Panc1 (cell line): ENCODE measurements around the gene ST7L. TPM values are rescaled to one million over a fixed set of nuclear protein-coding genes. Genes with fewer than 3 reads are reported as not detected.

Source experiments
- ATAC-seq: fragments of 200-7000 bp; cut with Tn5 transposase; 2 replicates; pipeline ENCODE4 v1.9.1; 2020; ENCODE audit warnings: mild to moderate bottlenecking, moderate library complexity
- BruUV-seq: library from RNA; stranded (reverse); fragments of 400-500 nt; replicated peaks from 2 replicates; lab custom pipeline; 2021; lab: Mats Ljungman, UMichigan
- CTCF ChIA-PET: fragments of 300-600 bp; sonication (Branson Sonifier 250); formaldehyde crosslinking; loops from one replicate; lab custom pipeline; 2022; ENCODE audit warnings: antibody characterized with exemption; lab: Charles Lee
- POLR2A ChIA-PET: fragments of 300-600 bp; sonication (Branson Sonifier 250); formaldehyde crosslinking; loops from one replicate; lab custom pipeline; 2022; ENCODE audit warnings: antibody characterized with exemption; lab: Charles Lee
- DNase-seq: peaks from one replicate; pipeline ENCODE4 v3.0.0-alpha.2; 2010; ENCODE audit warnings: low read depth, low spot score
- H3K27ac ChIP-seq: 2 replicates; pipeline ENCODE4 v1.5.1; 2011; ENCODE audit warnings: mild to moderate bottlenecking, low read length, inconsistent platforms
- H3K27me3 ChIP-seq: fragments of 200-500 bp; sonication (Bioruptor generic); 2 replicates; pipeline ENCODE4 v1.6.0; 2014; ENCODE audit warnings: low read length, inconsistent platforms; ENCODE audit not compliant: control insufficient read depth, insufficient read depth
- H3K36me3 ChIP-seq: fragments of 200-500 bp; sonication (Bioruptor generic); 2 replicates; pipeline ENCODE4 v1.5.1; 2014; ENCODE audit warnings: inconsistent platforms, mild to moderate bottlenecking, low read length, moderate library complexity; ENCODE audit not compliant: control insufficient read depth, insufficient read depth
- H3K4me1 ChIP-seq: 2 replicates; pipeline ENCODE4 v1.5.1; 2011; ENCODE audit warnings: inconsistent platforms, mild to moderate bottlenecking, low read length, moderate library complexity; ENCODE audit not compliant: control insufficient read depth, insufficient read depth
- H3K4me3 ChIP-seq, 2 experiments: 2 replicates each; pipeline ENCODE4 v1.5.1; 2011 to 2012; ENCODE audit warnings: low read depth in 2 of 2, low read length in 2 of 2, mild to moderate bottlenecking in 2 of 2, inconsistent platforms in 1 of 2, moderate library complexity in 1 of 2
- H3K9me3 ChIP-seq: fragments of 200-500 bp; sonication (Bioruptor generic); 2 replicates; pipeline ENCODE4 v1.5.1; 2014; ENCODE audit warnings: low read depth, mild to moderate bottlenecking, inconsistent platforms, low read length, moderate library complexity; ENCODE audit not compliant: control insufficient read depth, insufficient read depth
- CTCF ChIP-seq: fragments of 450-650 bp; IDR thresholded peaks from 2 replicates; pipeline ENCODE4 v1.5.1; 2017; ENCODE audit warnings: mild to moderate bottlenecking
- POLR2AphosphoS5 ChIP-seq: IDR thresholded peaks from 2 replicates; pipeline ENCODE4 v1.6.1; 2012; ENCODE audit warnings: mild to moderate bottlenecking, low read depth, low read length, moderate library complexity
- REST ChIP-seq, 2 experiments: IDR thresholded peaks; 2 replicates each; pipeline ENCODE4 v1.6.1; 2011 to 2012; ENCODE audit warnings: low read depth in 2 of 2, control low read depth in 1 of 2, low read length in 1 of 2, mild to moderate bottlenecking in 1 of 2, moderate library complexity in 1 of 2; ENCODE audit not compliant: insufficient read depth in 1 of 2
- SIN3A ChIP-seq: IDR thresholded peaks from 2 replicates; pipeline ENCODE4 v1.6.1; 2012; ENCODE audit warnings: low read depth, mild to moderate bottlenecking, low read length, moderate library complexity, borderline replicate concordance; ENCODE audit not compliant: insufficient read depth
- TCF7L2 ChIP-seq: IDR thresholded peaks from 2 replicates; pipeline ENCODE4 v1.6.1; 2011; ENCODE audit warnings: mild to moderate bottlenecking, low read depth, low read length, inconsistent platforms
- in situ Hi-C: cut with HindIII; loops from 2 replicates; pipeline ENCODE4 v1.10.0; 2016; ENCODE audit warnings: low sequenced_read_pairs, low pct_unique_long_range_greater_than_20kb
- intact Hi-C: fragments of 100-400 bp; cut with micrococcal nuclease; formaldehyde crosslinking; loops from one replicate; pipeline ENCODE4 v1.10.0; 2022; ENCODE audit not compliant: unreplicated experiment
- total RNA-seq: library from RNA; stranded (reverse); gene quantifications from one replicate; pipeline ENCODE4 v1.2.1, GENCODE V29; 2021; ENCODE audit not compliant: unreplicated experiment

ST7L gene
- total RNA-seq, 1 experiment from 2014 or later = 13.4 TPM

- TF ChIP-seq POLR2AphosphoS5 (no peak), CTCF (no peak), REST (IDR thresholded peaks at IDR 0.05; ENCODE audit: insufficient read depth in 1 of 2, low read depth in 2 of 2, low read length in 1 of 2) (no peak), SIN3A (no peak), TCF7L2 (no peak)
- DNase-seq = no peak
- H3K4me3 ChIP-seq = no peak overlapping the region
- no peak for ATAC-seq
- no peaks in the 10 kb centered on the region for H3K9me3 ChIP-seq
- H3K4me1 ChIP-seq = no peaks in the 10 kb centered on the region
- no TSS peak for BruUV-seq
- in situ Hi-C loops = no loop called here
- ChIA-PET POLR2A (no interaction called here), CTCF (no interaction called here)
- H3K27me3 ChIP-seq = no peaks in the 10 kb centered on the region
- intact Hi-C loops = no loop called here
- no peak overlapping the region for H3K27ac ChIP-seq
- no peaks in the 10 kb centered on the region for H3K36me3 ChIP-seq
Measured at GRCh38 chr1:112529301-112529700, 89.6 kb downstream of the ST7L start.

GRCh38 chr1:112528076-112528475, 90.9 kb downstream of the ST7L start:
- Histone ChIP-seq H3K27me3 (no peaks in the 10 kb centered on the region), H3K4me3 (no peak overlapping the region), H3K27ac (no peak overlapping the region), H3K4me1 (no peaks in the 10 kb centered on the region), H3K36me3 (no peaks in the 10 kb centered on the region), H3K9me3 (no peaks in the 10 kb centered on the region)
- ATAC-seq = no peak
- DNase-seq = no peak
- in situ Hi-C loops (no loop called here), intact Hi-C loops (no loop called here)
- TF ChIP-seq SIN3A (no peak), TCF7L2 (no peak), POLR2AphosphoS5 (no peak), REST (IDR thresholded peaks at IDR 0.05; ENCODE audit: insufficient read depth in 1 of 2, low read depth in 2 of 2, low read length in 1 of 2) (no peak), CTCF (no peak)
- ChIA-PET CTCF (no interaction called here), POLR2A (no interaction called here)
- BruUV-seq = no TSS peak
